Stimulated activated CD4-positive, alpha-beta T cell treated with anti-CD3 and anti-CD28 coated beads, Interleukin-12 subunit alpha, Interleukin-12 subunit beta, amount 100 ng/mL, for 48 hours (primary cell): ENCODE results near the gene ZC3H10.

ENCODE experiments used
- DNase-seq, 3 donors: peaks; one replicate each; pipeline ENCODE4 v3.0.0-alpha.2; 2020; ENCODE audit warnings: low read depth in 2 of 3, low spot score in 1 of 3

The ZC3H10 gene

DNA sequence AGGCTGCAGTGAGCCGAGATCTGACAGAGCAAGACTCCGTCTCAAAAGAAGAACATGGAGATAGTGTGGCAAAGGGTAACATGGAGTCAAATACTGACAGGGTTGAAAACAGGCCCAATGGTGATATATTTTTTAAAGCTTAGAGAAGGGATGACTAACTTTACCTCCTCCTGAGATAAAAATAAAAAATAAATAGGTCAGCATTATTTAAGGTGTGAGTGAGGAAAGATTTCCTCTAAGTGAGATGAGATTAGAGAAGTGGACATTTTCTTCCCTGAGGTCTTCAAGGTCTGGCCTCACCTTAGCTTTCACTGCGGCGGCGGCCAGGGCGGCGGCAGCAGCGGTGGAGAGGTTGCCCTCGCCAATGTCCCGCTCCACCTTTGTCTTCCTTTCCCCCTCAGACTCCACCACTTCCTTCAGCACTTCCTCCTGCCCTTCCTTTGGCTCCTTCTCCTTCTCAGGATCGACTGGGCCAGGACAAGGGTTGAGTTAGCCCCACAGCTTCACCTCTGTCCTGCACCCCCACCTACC is 51.2 kb downstream of the ZC3H10 start:
- no peak for DNase-seq

GRCh38 chr12:56172839-56173238 is 54.8 kb downstream of the ZC3H10 start:
- DNase-seq = no peak
